Neural crest cell (in vitro differentiated cells): ENCODE results near the gene PRR12. TPM values are rescaled to one million over a fixed set of nuclear protein-coding genes. Genes with fewer than 3 reads are reported as not detected.

Source experiments
- DNase-seq: peaks from one replicate; pipeline ENCODE4 v3.0.0; 2021; ENCODE audit warnings: low read depth, mixed read lengths, low spot score
- H3K27ac Mint-ChIP-seq: one replicate; pipeline ENCODE4 v1.8.0; 2021; ENCODE audit warnings: mild to moderate bottlenecking, mixed read lengths; ENCODE audit not compliant: unreplicated experiment
- H3K27me3 Mint-ChIP-seq: 2 replicates; pipeline ENCODE4 v1.8.0; 2021; ENCODE audit warnings: low read depth, mild to moderate bottlenecking, mixed read lengths
- H3K36me3 Mint-ChIP-seq: 2 replicates; pipeline ENCODE4 v1.8.0; 2021; ENCODE audit warnings: low read depth, mild to moderate bottlenecking, mixed read lengths
- H3K4me1 Mint-ChIP-seq: 2 replicates; pipeline ENCODE4 v1.8.0; 2021; ENCODE audit warnings: mixed read lengths
- H3K4me3 Mint-ChIP-seq: one replicate; pipeline ENCODE4 v1.8.0; 2021; ENCODE audit warnings: mild to moderate bottlenecking, mixed read lengths
- H3K9me3 Mint-ChIP-seq: 2 replicates; pipeline ENCODE4 v1.8.0; 2021; ENCODE audit warnings: mixed read lengths
- CTCF ChIP-seq: fragments of 200-600 bp; sonication (generic); conservative IDR thresholded peaks from 2 replicates; pipeline ENCODE4 v1.5.0; 2021; ENCODE audit warnings: antibody characterized with exemption, mild to moderate bottlenecking
- total RNA-seq: library from RNA; stranded (reverse); gene quantifications from 2 replicates; pipeline ENCODE4 v1.2.1, GENCODE V29; 2021

PRR12 gene
- total RNA-seq, 1 donor from 2014 or later: 51.7 TPM

GRCh38 chr19:49672131-49672919 is 81.3 kb downstream of the PRR12 start:
- peak overlapping the region; percentile 81 for H3K27ac Mint-ChIP-seq
- H3K27me3 Mint-ChIP-seq: peaks cover 4% of the 10 kb centered on the region
- H3K4me1 Mint-ChIP-seq: peaks cover 24% of the 10 kb centered on the region
- DNase-seq: peak; percentile 83
- no peaks in the 10 kb centered on the region for H3K9me3 Mint-ChIP-seq
- peak; percentile 92 for TF ChIP-seq CTCF
- peak overlapping the region; percentile 87 for H3K4me3 Mint-ChIP-seq
- peaks cover 5% of the 10 kb centered on the region for H3K36me3 Mint-ChIP-seq

Other genes with a start within 250 kb of the PRR12 start
- 153 and 164 TPM in 2 replicates for gene TEAD2, start 228.8 kb upstream of the PRR12 start, total RNA-seq
- gene DKKL1, start 227.3 kb upstream of the PRR12 start, total RNA-seq: 1.9 and 2.0 TPM in 2 replicates
- gene KASH5, start 202.9 kb upstream of the PRR12 start, total RNA-seq: not detected in 2 replicates
- not detected in 2 replicates for gene PTH2, start 167.7 kb upstream of the PRR12 start, total RNA-seq
- not detected in 2 replicates for gene GFY, start 165.8 kb upstream of the PRR12 start, total RNA-seq
- gene SLC17A7, start 149.7 kb upstream of the PRR12 start, total RNA-seq: 0.23 TPM in 1 of 2 replicates, not detected in the other
- gene PIH1D1, start 139.4 kb upstream of the PRR12 start, total RNA-seq: 104 and 110 TPM in 2 replicates
- 51.9 and 52.7 TPM in 2 replicates for gene ALDH16A1, start 138.0 kb upstream of the PRR12 start, total RNA-seq
- 0.89 and 1.0 TPM in 2 replicates for gene FLT3LG, start 117.0 kb upstream of the PRR12 start, total RNA-seq
- gene RPL13A, start 103.6 kb upstream of the PRR12 start, total RNA-seq: 2,983 and 3,026 TPM in 2 replicates
- gene RPS11, start 94.7 kb upstream of the PRR12 start, total RNA-seq: 2,365 and 2,591 TPM in 2 replicates
- gene FCGRT, start 78.5 kb upstream of the PRR12 start, total RNA-seq: 24.9 and 27.5 TPM in 2 replicates
- gene RCN3, start 63.2 kb upstream of the PRR12 start, total RNA-seq: 7.7 and 8.8 TPM in 2 replicates
- gene NOSIP, start 10.6 kb upstream of the PRR12 start, total RNA-seq: 70.2 and 74.1 TPM in 2 replicates
- gene PRRG2, start 9.9 kb upstream of the PRR12 start, total RNA-seq: 1.0 and 1.3 TPM in 2 replicates
- gene RRAS, start 49.0 kb downstream of the PRR12 start, total RNA-seq: 1.2 and 2.3 TPM in 2 replicates
- 89.6 and 91.9 TPM in 2 replicates for gene SCAF1, start 51.0 kb downstream of the PRR12 start, total RNA-seq
- 70.0 and 76.0 TPM in 2 replicates for gene IRF3, start 74.7 kb downstream of the PRR12 start, total RNA-seq
- 92.4 and 99.5 TPM in 2 replicates for gene BCL2L12, start 74.8 kb downstream of the PRR12 start, total RNA-seq
- 454 and 470 TPM in 2 replicates for gene PRMT1, start 86.1 kb downstream of the PRR12 start, total RNA-seq
- gene ADM5, start 98.4 kb downstream of the PRR12 start, total RNA-seq: 11.8 TPM in 2 replicates
- 87.7 and 96.1 TPM in 2 replicates for gene CPT1C, start 99.9 kb downstream of the PRR12 start, total RNA-seq
- gene TSKS, start 172.1 kb downstream of the PRR12 start, total RNA-seq: not detected in 2 replicates
- gene AP2A1, start 175.8 kb downstream of the PRR12 start, total RNA-seq: 96.7 and 102 TPM in 2 replicates
- 37.5 and 38.0 TPM in 2 replicates for gene FUZ, start 222.1 kb downstream of the PRR12 start, total RNA-seq
- gene MED25, start 227.1 kb downstream of the PRR12 start, total RNA-seq: 80.8 and 85.4 TPM in 2 replicates